HG02610 (cell line): ENCODE data around the gene TRIM46.
"Not testable (repeated sequence)": the region's sequence is repeated elsewhere in the genome, so short reads cannot be mapped to it uniquely, and the experiment has no call there.

Experiments
- ATAC-seq: cut with Tn5 transposase; IDR thresholded peaks from one replicate; pipeline ENCODE4 v1.9.1; 2021; ENCODE audit warnings: mild to moderate bottlenecking, moderate library complexity; ENCODE audit not compliant: unreplicated experiment

Gene TRIM46

GRCh38 chr1:155226188-155226909 lies 52.7 kb downstream of the TRIM46 start:
- ATAC-seq: peak; percentile 29

DNA sequence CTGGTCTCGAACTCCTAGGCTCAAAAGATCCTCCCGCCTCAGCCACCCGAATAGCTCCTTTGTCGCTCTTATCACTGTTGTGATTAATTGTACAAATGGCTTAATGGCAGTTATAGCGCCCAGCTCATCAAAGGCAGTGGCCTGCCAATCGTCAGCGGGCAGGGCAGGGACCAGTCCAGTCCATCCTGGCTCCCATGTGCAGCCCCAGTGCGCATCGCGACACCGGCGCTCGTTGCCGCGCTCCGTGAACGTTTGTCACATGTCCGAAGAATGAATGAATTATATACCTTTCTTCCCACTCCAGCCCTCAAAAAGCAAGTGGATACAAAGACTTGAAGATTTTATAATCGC lies 53.2 kb downstream of the TRIM46 start:
- no peak for ATAC-seq

GRCh38 chr1:155227261-155228095 lies 53.8 kb downstream of the TRIM46 start:
- peak; percentile 88 for ATAC-seq

- no peak for ATAC-seq
These were observed 54.4 kb downstream of the TRIM46 start for GRCh38 chr1:155228096-155228427.

GRCh38 chr1:155231302-155231701 lies 57.7 kb downstream of the TRIM46 start:
- ATAC-seq: not testable (repeated sequence)

GRCh38 chr1:155232001-155232978 lies 58.6 kb downstream of the TRIM46 start:
- ATAC-seq: not testable (repeated sequence)

GRCh38 chr1:155233502-155233901 lies 59.9 kb downstream of the TRIM46 start:
- ATAC-seq: not testable (repeated sequence)
